ENCODE measurements around the gene PER3.

DNA sequence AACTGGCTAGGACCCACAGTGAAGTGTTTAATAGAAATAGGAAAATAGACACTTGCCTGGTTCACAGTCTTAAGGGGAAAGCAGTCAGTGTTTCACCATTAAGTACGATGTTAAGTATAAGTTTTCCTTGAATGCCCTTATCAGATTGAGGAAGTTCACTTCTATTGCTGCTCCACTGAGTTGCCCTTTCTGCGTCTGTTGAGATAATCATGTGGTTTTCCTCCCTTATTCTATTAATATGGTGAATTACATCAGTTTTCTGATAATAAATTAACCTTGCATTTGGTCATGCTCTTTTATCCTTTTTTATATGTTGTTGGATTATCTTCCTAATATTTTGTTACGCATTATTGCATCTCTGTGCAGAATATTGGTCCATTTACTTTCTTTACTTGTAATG is 47.4 kb downstream of the PER3 start:
- TF ChIP-seq PHF20 (IDR thresholded peaks at IDR 0.05; ENCODE audit: partially characterized antibody) = no peak
- TF ChIP-seq, protein P1, sequence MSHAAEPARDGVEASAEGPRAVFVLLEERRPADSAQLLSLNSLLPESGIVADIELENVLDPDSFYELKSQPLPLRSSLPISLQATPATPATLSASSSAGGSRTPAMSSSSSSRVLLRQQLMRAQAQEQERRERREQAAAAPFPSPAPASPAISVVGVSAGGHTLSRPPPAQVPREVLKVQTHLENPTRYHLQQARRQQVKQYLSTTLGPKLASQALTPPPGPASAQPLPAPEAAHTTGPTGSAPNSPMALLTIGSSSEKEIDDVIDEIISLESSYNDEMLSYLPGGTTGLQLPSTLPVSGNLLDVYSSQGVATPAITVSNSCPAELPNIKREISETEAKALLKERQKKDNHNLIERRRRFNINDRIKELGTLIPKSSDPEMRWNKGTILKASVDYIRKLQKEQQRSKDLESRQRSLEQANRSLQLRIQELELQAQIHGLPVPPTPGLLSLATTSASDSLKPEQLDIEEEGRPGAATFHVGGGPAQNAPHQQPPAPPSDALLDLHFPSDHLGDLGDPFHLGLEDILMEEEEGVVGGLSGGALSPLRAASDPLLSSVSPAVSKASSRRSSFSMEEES (CRISPR knock-in tag; IDR thresholded peaks at IDR 0.05) = no peak

All from K562 (cell line).